Spleen (tissue), 11 donors: Measurements from ENCODE around the gene EEF1G. TPM values are rescaled to one million over a fixed set of nuclear protein-coding genes. Genes with fewer than 3 reads are reported as not detected.

Source experiments
- DNase-seq: peaks from one replicate; pipeline ENCODE4 v3.0.0-alpha.2; 2020
- H3K27ac ChIP-seq, 8 donors: fragments of 200-600 bp; sonication (generic) in 7 of 8; 1 replicate in 4 of 8; 2 replicates in 4 of 8; pipeline versions ENCODE4 v1.5.0 to v1.8.0; 2016 to 2021; ENCODE audit warnings: inconsistent platforms in 4 of 8, mild to moderate bottlenecking in 4 of 8, moderate library complexity in 1 of 8
- H3K27me3 ChIP-seq, 7 donors: fragments of 200-600 bp; sonication (generic) in 6 of 7; replicated peaks in 1 of 7; 1 replicate in 4 of 7; 2 replicates in 3 of 7; pipeline versions ENCODE4 v1.5.0 to v1.8.0; 2016 to 2021; ENCODE audit warnings: inconsistent platforms in 3 of 7, mild to moderate bottlenecking in 1 of 7
- H3K36me3 ChIP-seq, 6 donors: fragments of 200-600 bp; sonication (generic) in 5 of 6; 1 replicate in 4 of 6; 2 replicates in 2 of 6; pipeline versions ENCODE4 v1.5.0 to v1.8.0; 2016 to 2021; ENCODE audit warnings: inconsistent platforms in 2 of 6
- H3K4me1 ChIP-seq, 6 donors: fragments of 200-600 bp; sonication (generic) in 5 of 6; 1 replicate in 3 of 6; 2 replicates in 3 of 6; pipeline versions ENCODE4 v1.5.0 to v1.8.0; 2016 to 2021; ENCODE audit warnings: inconsistent platforms in 3 of 6
- H3K4me3 ChIP-seq, 8 donors: fragments of 200-600 bp; sonication (generic) in 7 of 8; 1 replicate in 4 of 8; 2 replicates in 4 of 8; pipeline versions ENCODE4 v1.5.0 to v1.8.0; 2016 to 2021; ENCODE audit warnings: inconsistent platforms in 4 of 8, mild to moderate bottlenecking in 4 of 8, moderate library complexity in 2 of 8
- H3K9me3 ChIP-seq, 8 donors: fragments of 200-600 bp; sonication (generic) in 7 of 8; 1 replicate in 4 of 8; 2 replicates in 4 of 8; pipeline versions ENCODE4 v1.5.0 to v1.8.0; 2016 to 2021; ENCODE audit warnings: inconsistent platforms in 4 of 8
- CTCF ChIP-seq, 11 experiments: fragments of 200-600 bp in 7 of 11; fragments of 450-650 bp in 4 of 11; sonication (generic) in 4 of 11; IDR thresholded peaks in 8 of 11; conservative IDR thresholded peaks in 3 of 11; 1 replicate in 7 of 11; 2 replicates in 4 of 11; pipeline versions ENCODE4 v1.4.0 to v1.8.0; 2016 to 2021; ENCODE audit warnings: antibody characterized with exemption in 11 of 11, inconsistent platforms in 4 of 11, mild to moderate bottlenecking in 1 of 11
- POLR2A ChIP-seq, 3 donors: fragments of 450-650 bp; IDR thresholded peaks; one replicate each; pipeline ENCODE4 v1.5.1; 2017; ENCODE audit warnings: antibody characterized with exemption in 3 of 3, mild to moderate bottlenecking in 1 of 3
- POLR2AphosphoS5 ChIP-seq, 3 donors: sonication (generic); formaldehyde crosslinking; IDR thresholded peaks; one replicate each; pipeline ENCODE4 v1.5.1; 2017; ENCODE audit warnings: antibody characterized with exemption in 3 of 3
- WGBS, 5 donors: extraction: QIAGEN DNeasy Blood & Tissue Kit in 3 of 5; methylation state at CpG; one replicate each; pipeline versions ENCODE4 v1.1.5 to v1.1.7; 2013 to 2018; 5-methylcytosine and 5-hydroxymethylcytosine counted together
- intact Hi-C: fragments of 100-400 bp; cut with DNase I; formaldehyde crosslinking; loops from one replicate; pipeline ENCODE4 v1.15.0; 2023; ENCODE audit warnings: low total_unique reads
- polyA plus RNA-seq, 3 donors: library from polyadenylated mRNA; stranded (reverse); fragments of 200-250 nt; gene quantifications; one replicate each; pipeline ENCODE4 v1.2.1, GENCODE V29; 2013
- total RNA-seq, 7 donors: library from RNA; depleted of rRNA in 3 of 7; stranded (reverse); fragments of >200 nt in 3 of 7; fragmentation: NEBNext Ultra II Directional in 4 of 7; extraction: Animal tissue kit (Norgen Biotek cat#: 25700) in 4 of 7; gene quantifications; one replicate each; pipeline versions ENCODE4 v1.1.0 to v1.2.1, GENCODE V29; 2016 to 2021
- donor health status: healthy with polysubstance abuse.
- donor health status: DM: no; HTN: no; CAD: no; lungs with moderate emphysema.
- donor health status: DM: no; HTN: no; CAD: no.
- donor health status: Bipolar disorder and iron deficiency.
- donor health status: healthy.
- donor health status: DM: no; HTN: no; CAD: no.
- donor health status: DM: yes; HTN: yes; CAD: no.

The EEF1G gene
- total and polyA plus RNA-seq, 10 donors: 989 to 2,501 (median 1,368) TPM

- Histone ChIP-seq H3K4me3 (peak overlapping the region in 4 of 8 donors; percentile 3 to 98 (median 12)), H3K36me3 (peaks cover 0 to 23% (median 13%) of the 10 kb centered on the region in 6 donors), H3K9me3 (no peaks in the 10 kb centered on the region), H3K4me1 (peaks cover 55 to 85% (median 77%) of the 10 kb centered on the region in 6 donors), H3K27ac (peak overlapping the region in 6 of 8 donors; percentile 61 to 94 (median 92)), H3K27me3 (peaks cover 0 to 3% (median 0%) of the 10 kb centered on the region in 7 donors)
- WGBS, 5 donors: 33 to 60% (median 52%) methylated on average over 7 to 13 of the region's 13 CpGs
- intact Hi-C loops: no loop called here
- no peak for DNase-seq
- TF ChIP-seq POLR2AphosphoS5 (IDR thresholded peaks at IDR 0.05): peak in 2 of 3 donors; percentile 22 to 30
- TF ChIP-seq POLR2A (IDR thresholded peaks at IDR 0.05): no peak
Measured at GRCh38 chr11:62539238-62539925, 34.3 kb downstream of the EEF1G start.

- Histone ChIP-seq H3K4me3 (peak overlapping the region in 3 of 8 donors; percentile 3 to 98 (median 12)), H3K27ac (peak overlapping the region in 5 of 8 donors; percentile 61 to 94 (median 93)), H3K36me3 (peaks cover 0 to 31% (median 20%) of the 10 kb centered on the region in 6 donors), H3K4me1 (peaks cover 54 to 78% (median 69%) of the 10 kb centered on the region in 6 donors), H3K9me3 (no peaks in the 10 kb centered on the region), H3K27me3 (no peaks in the 10 kb centered on the region)
- 63 to 93% (median 79%) methylated on average over 11 to 19 of the region's 19 CpGs for WGBS, 5 donors
- TF ChIP-seq POLR2A (IDR thresholded peaks at IDR 0.05) (no peak), POLR2AphosphoS5 (IDR thresholded peaks at IDR 0.05) (no peak), CTCF (IDR thresholded peaks at IDR 0.05 in 8 of 11, conservative IDR thresholded peaks at IDR 0.05 in 3 of 11) (no peak)
- intact Hi-C loops: no loop called here
- DNase-seq: no peak
Measured at GRCh38 chr11:62538470-62539237, 35.0 kb downstream of the EEF1G start.

DNA sequence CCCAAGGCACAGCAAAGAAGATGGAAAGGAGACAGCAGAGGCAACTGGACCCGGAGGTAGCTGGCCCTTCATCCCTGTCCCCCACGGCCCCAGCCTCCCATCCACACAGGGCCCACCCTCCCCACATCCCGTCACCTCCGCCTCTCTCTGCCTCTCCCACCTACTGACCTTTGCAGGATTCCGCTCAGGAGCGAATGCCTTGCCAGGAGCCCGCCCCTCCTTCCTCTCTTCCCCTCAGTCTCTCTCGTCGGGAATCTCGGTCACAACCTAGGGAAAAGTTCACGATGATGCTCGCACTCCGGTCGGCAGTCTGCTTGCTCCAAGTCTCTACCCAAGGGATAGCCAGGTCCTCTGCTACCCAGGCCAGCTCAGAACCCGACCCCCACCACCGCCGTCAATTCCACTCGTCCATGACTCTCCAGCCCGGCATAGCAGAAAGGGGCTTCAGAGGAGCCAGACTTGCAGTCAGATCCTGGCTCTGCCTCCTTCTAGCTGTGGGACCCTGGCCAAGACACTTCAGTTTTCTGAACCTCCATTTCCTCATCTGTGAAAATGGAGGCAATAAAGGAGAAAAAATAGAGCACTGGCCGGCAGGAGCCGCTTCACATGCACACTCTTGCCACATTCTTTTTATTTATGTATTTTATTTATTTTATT is 37.3 kb downstream of the EEF1G start:
- H3K36me3 ChIP-seq: peaks cover 0 to 53% (median 40%) of the 10 kb centered on the region in 6 donors

More for the DNA sequence above, 37.3 kb downstream of the EEF1G start:
- Histone ChIP-seq H3K9me3 (no peaks in the 10 kb centered on the region), H3K4me3 (no peak overlapping the region), H3K4me1 (peaks cover 33 to 55% (median 47%) of the 10 kb centered on the region in 6 donors), H3K27ac (peak overlapping the region in 3 of 8 donors; percentile 13 to 40 (median 31)), H3K27me3 (no peaks in the 10 kb centered on the region)
- 66 to 87% (median 73%) methylated on average over 20 to 21 of the region's 21 CpGs for WGBS, 5 donors
- intact Hi-C loops: no loop called here
- no peak for TF ChIP-seq POLR2A (IDR thresholded peaks at IDR 0.05)
- no peak for TF ChIP-seq CTCF (IDR thresholded peaks at IDR 0.05 in 8 of 11, conservative IDR thresholded peaks at IDR 0.05 in 3 of 11)
- no peak for TF ChIP-seq POLR2AphosphoS5 (IDR thresholded peaks at IDR 0.05)
- no peak for DNase-seq
